ENCODE data around the gene DCAF8. TPM values are rescaled to one million over a fixed set of nuclear protein-coding genes. Genes with fewer than 3 reads are reported as not detected.

DCAF8 gene
- total RNA-seq, 6 experiments from 2014 or later, result 80.2 to 137 (median 110) TPM

DNA sequence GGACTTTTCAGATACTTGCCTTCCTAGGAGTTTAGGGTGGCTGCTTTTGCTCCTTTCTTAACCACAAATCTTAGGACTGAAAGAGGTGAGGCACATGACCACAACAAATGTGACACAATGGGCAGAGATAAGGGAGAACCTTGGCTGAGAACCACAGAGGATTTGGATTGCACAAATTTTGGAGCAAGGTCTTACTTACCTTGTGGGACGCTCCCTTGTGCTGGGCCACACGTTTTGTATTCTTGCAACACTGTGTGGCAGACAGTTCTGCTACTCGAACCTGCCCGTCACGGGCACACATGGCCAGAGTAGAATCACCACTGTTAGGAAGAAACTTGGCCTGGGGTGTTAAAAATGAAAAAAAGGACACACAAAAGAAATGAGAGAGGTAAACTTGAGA lies 23.9 kb downstream of the DCAF8 start:
- peak; percentile 64 to 90 (median 84) for DNase-seq
- Histone ChIP-seq H3K4me1 (peaks cover 0 to 43% (median 7%) of the 10 kb centered on the region in 4 donors), H3K36me3 (peaks cover 5 to 51% (median 29%) of the 10 kb centered on the region in 4 donors), H3K4me3 (no peak overlapping the region), H3K27me3 (no peaks in the 10 kb centered on the region), H3K9me3 (no peaks in the 10 kb centered on the region), H3K27ac (peak overlapping the region in 2 of 3 donors; percentile 11 to 65)
- no peak for TF ChIP-seq POLR2A (IDR thresholded peaks at IDR 0.05)
- TF ChIP-seq CTCF (IDR thresholded peaks at IDR 0.05), result peak in 1 of 4 donors; percentile 2
- 22% methylated on average over 5 of the region's 5 CpGs for WGBS (ENCODE audit: insufficient coverage, low coverage, low lambda C conversion rate, missing lambda C conversion rate)
- intact Hi-C loops (cut with DNase I), result no loop called here
- peak; percentile 85 to 94 (median 91) for ATAC-seq

DNA sequence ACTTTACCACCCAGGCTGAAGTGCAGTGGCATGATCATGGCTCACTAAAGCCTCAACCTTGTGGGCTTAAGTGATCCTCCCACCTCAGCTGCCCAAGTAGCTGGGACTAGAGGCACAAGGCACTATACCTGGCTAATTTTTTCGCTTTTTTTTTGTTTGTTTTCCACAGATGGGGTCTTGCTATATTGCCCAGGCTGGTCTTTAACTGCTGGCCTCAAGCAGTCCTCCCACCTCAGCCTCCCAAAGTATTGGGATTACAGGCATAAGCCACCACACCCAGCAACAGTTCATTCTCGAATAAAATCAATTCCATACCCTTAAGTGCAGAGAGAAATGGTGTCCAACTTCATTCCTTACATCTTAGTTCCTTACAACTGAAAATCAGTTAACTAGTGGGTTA lies 24.8 kb downstream of the DCAF8 start:
- DNase-seq (no peak), ATAC-seq (no peak)
- H3K4me1 ChIP-seq, result peaks cover 0 to 35% (median 5%) of the 10 kb centered on the region in 4 donors
- WGBS (ENCODE audit: insufficient coverage, low coverage, low lambda C conversion rate, missing lambda C conversion rate), result 83% methylated on average over 2 of the region's 2 CpGs
- H3K9me3 ChIP-seq, result no peaks in the 10 kb centered on the region
- intact Hi-C loops (cut with DNase I), result no loop called here
- H3K36me3 ChIP-seq, result peaks cover 5 to 58% (median 29%) of the 10 kb centered on the region in 4 donors
- no peak overlapping the region for H3K4me3 ChIP-seq
- H3K27ac ChIP-seq, result peak overlapping the region in 1 of 3 donors; percentile 65
- H3K27me3 ChIP-seq, result no peaks in the 10 kb centered on the region
- TF ChIP-seq POLR2A (IDR thresholded peaks at IDR 0.05), result no peak
- no peak for TF ChIP-seq CTCF (IDR thresholded peaks at IDR 0.05)

- Histone ChIP-seq H3K27me3 (no peaks in the 10 kb centered on the region), H3K27ac (no peak overlapping the region), H3K4me1 (peaks cover 0 to 27% (median 4%) of the 10 kb centered on the region in 4 donors), H3K9me3 (no peaks in the 10 kb centered on the region), H3K36me3 (peaks cover 5 to 65% (median 33%) of the 10 kb centered on the region in 4 donors), H3K4me3 (no peak overlapping the region)
- intact Hi-C loops (cut with DNase I), result no loop called here
- ATAC-seq (no peak), DNase-seq (no peak)
- TF ChIP-seq POLR2A (IDR thresholded peaks at IDR 0.05), result no peak
- no peak for TF ChIP-seq CTCF (IDR thresholded peaks at IDR 0.05)
- 82% methylated on average over 5 of the region's 5 CpGs for WGBS (ENCODE audit: insufficient coverage, low coverage, low lambda C conversion rate, missing lambda C conversion rate)
Observed at GRCh38 chr1:160236806-160237205, 25.5 kb downstream of the DCAF8 start.

- H3K36me3 ChIP-seq, result peaks cover 0 to 80% (median 45%) of the 10 kb centered on the region in 4 donors
- intact Hi-C loops (cut with DNase I), result no loop called here
Observed at GRCh38 chr1:160232911-160233310, 29.4 kb downstream of the DCAF8 start.

More at GRCh38 chr1:160232911-160233310, 29.4 kb downstream of the DCAF8 start:
- Histone ChIP-seq H3K4me1 (peaks cover 0 to 3% (median 0%) of the 10 kb centered on the region in 4 donors), H3K4me3 (no peak overlapping the region), H3K9me3 (no peaks in the 10 kb centered on the region), H3K27me3 (no peaks in the 10 kb centered on the region), H3K27ac (no peak overlapping the region)
- TF ChIP-seq POLR2A (IDR thresholded peaks at IDR 0.05) (no peak), CTCF (IDR thresholded peaks at IDR 0.05) (no peak)
- ATAC-seq, result no peak
- DNase-seq, result no peak
